ENCODE results near the gene PTPRD.
"Not testable (repeated sequence)": the region's sequence is repeated elsewhere in the genome, so short reads cannot be mapped to it uniquely, and the experiment has no call there.

PTPRD gene

DNA sequence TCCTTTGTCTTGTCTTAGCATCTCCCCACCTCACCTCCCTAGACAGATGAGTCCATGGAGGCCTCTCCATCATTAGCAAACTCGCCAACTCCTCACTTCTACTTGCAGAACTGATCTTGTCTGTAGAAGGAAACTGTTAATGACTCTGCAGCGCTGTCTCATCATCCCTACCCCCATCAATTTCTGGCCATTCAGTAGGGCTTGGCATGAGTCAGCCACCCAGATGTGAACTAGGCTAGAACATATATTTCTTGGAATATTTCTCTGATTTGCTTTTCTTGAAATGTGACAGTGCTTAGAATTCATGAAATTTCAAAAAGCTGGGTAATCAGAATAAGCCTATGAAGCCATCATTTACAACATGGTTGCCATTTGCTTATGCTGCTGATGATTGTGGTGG lies 1688.2 kb downstream of the PTPRD start:
- TF ChIP-seq POLR2AphosphoS5 (IDR thresholded peaks at IDR 0.05; ENCODE audit: low read depth, low read length) (no peak), POLR2A (IDR thresholded peaks at IDR 0.05; ENCODE audit: low read depth, low read length) (no peak), TAF1 (IDR thresholded peaks at IDR 0.05; ENCODE audit: borderline replicate concordance, low read depth, low read length) (no peak)
- FAIRE-seq (no peak), DNase-seq (ENCODE audit: insufficient read length) (no peak)

GRCh38 chr9:8920478-8921183 lies 1692.2 kb downstream of the PTPRD start:
- not testable (repeated sequence) for DNase-seq (ENCODE audit: insufficient read length); FAIRE-seq

GRCh38 chr9:8917956-8918739 lies 1694.7 kb downstream of the PTPRD start:
- DNase-seq (ENCODE audit: insufficient read length), result no peak
- TF ChIP-seq POLR2A (IDR thresholded peaks at IDR 0.05; ENCODE audit: low read depth, low read length) (no peak), POLR2AphosphoS5 (IDR thresholded peaks at IDR 0.05; ENCODE audit: low read depth, low read length) (no peak), TAF1 (IDR thresholded peaks at IDR 0.05; ENCODE audit: borderline replicate concordance, low read depth, low read length) (no peak)
- no peak for FAIRE-seq

DNA sequence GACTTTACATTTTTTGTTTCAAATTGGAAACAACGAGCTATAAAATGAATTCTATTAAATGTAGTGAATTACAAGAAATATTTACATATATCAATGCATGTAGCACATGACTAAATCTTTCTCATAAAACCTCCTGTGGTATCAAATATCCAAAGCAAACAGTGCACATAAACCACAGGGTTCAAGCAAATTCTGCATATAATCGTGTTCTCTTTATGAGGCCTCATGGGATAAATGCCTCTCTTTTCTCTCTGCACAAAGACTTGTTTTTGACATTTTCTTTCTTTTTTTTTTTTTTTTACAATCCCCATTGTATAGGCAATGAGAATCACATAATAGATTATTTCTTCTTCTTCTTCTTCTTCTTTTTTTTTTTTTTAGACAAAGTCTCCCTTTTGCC lies 1696.0 kb downstream of the PTPRD start:
- DNase-seq (ENCODE audit: insufficient read length) (no peak), FAIRE-seq (no peak)
- TF ChIP-seq POLR2A (IDR thresholded peaks at IDR 0.05; ENCODE audit: low read depth, low read length), result no peak
- TF ChIP-seq TAF1 (IDR thresholded peaks at IDR 0.05; ENCODE audit: borderline replicate concordance, low read depth, low read length), result no peak
- no peak for TF ChIP-seq POLR2AphosphoS5 (IDR thresholded peaks at IDR 0.05; ENCODE audit: low read depth, low read length)

DNA sequence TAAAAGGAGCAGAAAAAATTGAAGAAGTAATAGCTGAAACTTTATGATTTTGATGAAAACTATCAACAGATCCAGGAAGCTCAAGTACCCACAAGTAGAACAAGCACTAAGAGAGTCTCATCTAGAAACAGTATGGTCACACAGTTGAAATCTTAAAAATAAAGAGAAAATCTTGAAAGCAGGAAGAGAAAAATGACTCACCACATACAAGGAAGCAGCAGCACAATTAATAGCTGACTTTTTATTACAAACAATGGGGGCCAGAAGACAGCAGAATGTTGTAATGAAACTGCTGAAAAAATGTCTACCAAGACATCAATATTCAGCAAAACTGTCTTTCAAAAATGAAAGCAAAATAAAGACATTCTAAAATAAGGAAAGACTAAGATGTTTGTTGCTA lies 1704.9 kb downstream of the PTPRD start:
- DNase-seq (ENCODE audit: insufficient read length), result no peak
- FAIRE-seq, result no peak
- no peak for TF ChIP-seq POLR2A (IDR thresholded peaks at IDR 0.05; ENCODE audit: low read depth, low read length)
- no peak for TF ChIP-seq TAF1 (IDR thresholded peaks at IDR 0.05; ENCODE audit: borderline replicate concordance, low read depth, low read length)
- no peak for TF ChIP-seq POLR2AphosphoS5 (IDR thresholded peaks at IDR 0.05; ENCODE audit: low read depth, low read length)

GRCh38 chr9:8905731-8906130 lies 1707.1 kb downstream of the PTPRD start:
- DNase-seq (ENCODE audit: insufficient read length) (no peak), FAIRE-seq (no peak)
- TF ChIP-seq TAF1 (IDR thresholded peaks at IDR 0.05; ENCODE audit: borderline replicate concordance, low read depth, low read length), result no peak
- no peak for TF ChIP-seq POLR2A (IDR thresholded peaks at IDR 0.05; ENCODE audit: low read depth, low read length)
- no peak for TF ChIP-seq POLR2AphosphoS5 (IDR thresholded peaks at IDR 0.05; ENCODE audit: low read depth, low read length)

DNA sequence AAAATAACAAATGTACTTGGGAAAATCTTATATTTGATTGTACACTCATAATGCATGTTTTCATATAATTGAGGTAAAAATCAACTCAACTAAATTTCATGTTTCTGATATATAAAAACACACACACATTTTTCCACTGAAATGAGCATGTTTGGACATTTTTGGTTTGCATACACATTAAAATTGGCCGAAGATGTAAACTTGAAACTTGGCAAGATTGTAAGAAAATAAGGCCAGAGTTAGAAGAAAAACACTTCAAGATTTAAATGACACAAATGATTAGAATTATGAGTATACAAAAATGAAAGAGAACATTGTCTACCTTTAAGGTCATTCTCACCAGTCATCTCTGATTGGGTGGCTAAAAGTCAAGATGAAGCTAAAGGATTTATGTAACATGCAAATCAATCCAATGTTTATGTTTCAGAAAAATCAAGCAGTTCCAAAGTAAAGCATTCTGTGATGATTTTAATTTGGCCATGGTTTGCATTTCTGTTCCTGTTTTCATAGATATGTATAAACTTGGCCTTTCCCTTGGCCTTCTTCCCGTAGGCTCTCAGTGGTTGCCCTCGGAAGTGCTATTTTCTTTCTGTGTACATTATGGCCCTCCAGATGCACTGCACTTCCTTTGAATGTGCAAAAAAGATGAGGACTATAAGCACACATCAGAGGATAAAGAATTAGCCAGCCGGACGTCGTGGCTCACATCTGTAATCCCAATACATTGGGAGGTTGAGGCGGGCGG lies 1707.9 kb downstream of the PTPRD start:
- no peak for FAIRE-seq
- DNase-seq (ENCODE audit: insufficient read length), result no peak
- TF ChIP-seq POLR2A (IDR thresholded peaks at IDR 0.05; ENCODE audit: low read depth, low read length) (no peak), TAF1 (IDR thresholded peaks at IDR 0.05; ENCODE audit: borderline replicate concordance, low read depth, low read length) (no peak), POLR2AphosphoS5 (IDR thresholded peaks at IDR 0.05; ENCODE audit: low read depth, low read length) (no peak)

GRCh38 chr9:8903077-8903476 lies 1709.7 kb downstream of the PTPRD start:
- DNase-seq (ENCODE audit: insufficient read length), result no peak
- TF ChIP-seq POLR2AphosphoS5 (IDR thresholded peaks at IDR 0.05; ENCODE audit: low read depth, low read length) (no peak), POLR2A (IDR thresholded peaks at IDR 0.05; ENCODE audit: low read depth, low read length) (no peak), TAF1 (IDR thresholded peaks at IDR 0.05; ENCODE audit: borderline replicate concordance, low read depth, low read length) (no peak)
- FAIRE-seq, result no peak

DNA sequence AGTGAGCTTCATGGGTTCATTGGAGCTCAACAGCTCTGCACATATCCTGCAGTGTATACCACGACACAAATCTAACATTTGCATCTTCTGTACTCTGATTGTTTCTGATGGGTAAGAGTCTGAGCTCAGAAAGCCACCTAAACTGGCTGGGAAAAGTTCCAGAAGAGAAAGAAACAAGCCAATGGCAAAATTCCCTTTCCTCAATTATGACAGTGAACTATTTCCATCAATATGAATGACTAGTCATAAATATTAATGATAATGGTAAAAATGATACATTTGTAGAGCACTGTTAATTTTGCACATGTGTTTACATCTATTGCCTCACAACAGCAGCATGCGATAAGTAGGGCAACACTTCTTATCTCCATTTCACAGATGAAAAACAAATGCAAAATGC lies 1711.7 kb downstream of the PTPRD start:
- no peak for DNase-seq (ENCODE audit: insufficient read length)
- no peak for FAIRE-seq
- TF ChIP-seq TAF1 (IDR thresholded peaks at IDR 0.05; ENCODE audit: borderline replicate concordance, low read depth, low read length) (no peak), POLR2AphosphoS5 (IDR thresholded peaks at IDR 0.05; ENCODE audit: low read depth, low read length) (no peak), POLR2A (IDR thresholded peaks at IDR 0.05; ENCODE audit: low read depth, low read length) (no peak)

- FAIRE-seq (no peak), DNase-seq (ENCODE audit: insufficient read length) (no peak)
Measured at GRCh38 chr9:8899511-8899910, 1713.3 kb downstream of the PTPRD start.

DNA sequence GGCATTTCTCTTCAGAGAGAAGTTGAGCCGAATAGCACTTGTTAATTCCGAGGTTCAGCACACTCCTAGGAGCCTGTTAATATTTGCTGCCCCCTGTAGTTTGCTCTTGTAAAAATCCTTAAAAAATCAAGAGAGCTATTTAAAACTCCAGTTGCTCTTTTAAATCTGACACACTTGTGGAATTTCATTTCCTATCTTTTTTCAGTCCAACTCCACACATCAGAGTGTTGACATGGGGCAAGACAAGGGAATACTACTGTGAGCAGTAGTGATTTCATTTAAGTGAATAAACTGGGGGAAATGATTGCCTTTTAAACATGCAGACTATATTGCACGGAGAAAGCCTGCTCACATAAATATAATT lies 1717.0 kb downstream of the PTPRD start:
- FAIRE-seq, result no peak
- DNase-seq (ENCODE audit: insufficient read length), result no peak
- TF ChIP-seq TAF1 (IDR thresholded peaks at IDR 0.05; ENCODE audit: borderline replicate concordance, low read depth, low read length) (no peak), POLR2AphosphoS5 (IDR thresholded peaks at IDR 0.05; ENCODE audit: low read depth, low read length) (no peak), POLR2A (IDR thresholded peaks at IDR 0.05; ENCODE audit: low read depth, low read length) (no peak)

More at GRCh38 chr9:8899511-8899910, 1713.3 kb downstream of the PTPRD start:
- TF ChIP-seq TAF1 (IDR thresholded peaks at IDR 0.05; ENCODE audit: borderline replicate concordance, low read depth, low read length), result no peak
- TF ChIP-seq POLR2AphosphoS5 (IDR thresholded peaks at IDR 0.05; ENCODE audit: low read depth, low read length), result no peak
- TF ChIP-seq POLR2A (IDR thresholded peaks at IDR 0.05; ENCODE audit: low read depth, low read length), result no peak

Data from GM12892 (cell line).